ENCODE data around the gene RAD54L.
A peak's percentile ranks its signal among the peaks of the same experiment; 100 is the strongest.

The RAD54L gene

GRCh38 chr1:46289134-46289494 lies 41.6 kb downstream of the RAD54L start:
- H3K4me3 Mint-ChIP-seq: no peak overlapping the region
- peaks cover 36% of the 10 kb centered on the region for H3K36me3 Mint-ChIP-seq
- H3K27me3 Mint-ChIP-seq: no peaks in the 10 kb centered on the region
- no peak for ATAC-seq
- H3K9me3 Mint-ChIP-seq: no peaks in the 10 kb centered on the region
- no peak overlapping the region for H3K27ac Mint-ChIP-seq
- H3K4me1 Mint-ChIP-seq: no peaks in the 10 kb centered on the region

- no peak overlapping the region for H3K4me3 Mint-ChIP-seq
- peaks cover 30% of the 10 kb centered on the region for H3K36me3 Mint-ChIP-seq
- no peaks in the 10 kb centered on the region for H3K4me1 Mint-ChIP-seq
- no peak overlapping the region for H3K27ac Mint-ChIP-seq
- no peak for ATAC-seq
- no peaks in the 10 kb centered on the region for H3K27me3 Mint-ChIP-seq
- H3K9me3 Mint-ChIP-seq: no peaks in the 10 kb centered on the region
Measured at GRCh38 chr1:46289976-46290375, 42.4 kb downstream of the RAD54L start.

GRCh38 chr1:46295306-46295705 lies 47.7 kb downstream of the RAD54L start:
- Mint-ChIP-seq H3K27ac (no peak overlapping the region), H3K27me3 (no peaks in the 10 kb centered on the region), H3K9me3 (no peaks in the 10 kb centered on the region), H3K4me3 (no peak overlapping the region), H3K36me3 (peaks cover 44% of the 10 kb centered on the region), H3K4me1 (peaks cover 2% of the 10 kb centered on the region)
- no peak for ATAC-seq

GRCh38 chr1:46298387-46298786 lies 50.8 kb downstream of the RAD54L start:
- Mint-ChIP-seq H3K4me3 (no peak overlapping the region), H3K27me3 (no peaks in the 10 kb centered on the region), H3K36me3 (peaks cover 48% of the 10 kb centered on the region), H3K9me3 (no peaks in the 10 kb centered on the region), H3K27ac (no peak overlapping the region), H3K4me1 (peaks cover 25% of the 10 kb centered on the region)
- no peak for ATAC-seq

GRCh38 chr1:46300673-46301405 lies 53.3 kb downstream of the RAD54L start:
- no peaks in the 10 kb centered on the region for H3K27me3 Mint-ChIP-seq
- H3K4me1 Mint-ChIP-seq: peaks cover 32% of the 10 kb centered on the region
- H3K27ac Mint-ChIP-seq: peak overlapping the region; percentile 95
- H3K4me3 Mint-ChIP-seq: peak overlapping the region; percentile 92
- ATAC-seq: no peak
- H3K36me3 Mint-ChIP-seq: peaks cover 45% of the 10 kb centered on the region
- H3K9me3 Mint-ChIP-seq: no peaks in the 10 kb centered on the region

- ATAC-seq: no peak
- H3K36me3 Mint-ChIP-seq: peaks cover 40% of the 10 kb centered on the region
- H3K9me3 Mint-ChIP-seq: no peaks in the 10 kb centered on the region
- peaks cover 32% of the 10 kb centered on the region for H3K4me1 Mint-ChIP-seq
- peak overlapping the region; percentile 95 for H3K27ac Mint-ChIP-seq
- H3K4me3 Mint-ChIP-seq: peak overlapping the region; percentile 92
- no peaks in the 10 kb centered on the region for H3K27me3 Mint-ChIP-seq
Measured at GRCh38 chr1:46301406-46301807, 53.8 kb downstream of the RAD54L start.

GRCh38 chr1:46301808-46302640 lies 54.5 kb downstream of the RAD54L start:
- peaks cover 34% of the 10 kb centered on the region for H3K4me1 Mint-ChIP-seq
- no peaks in the 10 kb centered on the region for H3K9me3 Mint-ChIP-seq
- peak overlapping the region; percentile 95 for H3K27ac Mint-ChIP-seq
- peak overlapping the region; percentile 92 for H3K4me3 Mint-ChIP-seq
- peak; percentile 63 for ATAC-seq
- peaks cover 34% of the 10 kb centered on the region for H3K36me3 Mint-ChIP-seq
- no peaks in the 10 kb centered on the region for H3K27me3 Mint-ChIP-seq

- Mint-ChIP-seq H3K9me3 (no peaks in the 10 kb centered on the region), H3K4me1 (peaks cover 40% of the 10 kb centered on the region), H3K27ac (peak overlapping the region; percentile 95), H3K36me3 (peaks cover 33% of the 10 kb centered on the region), H3K27me3 (no peaks in the 10 kb centered on the region), H3K4me3 (peak overlapping the region; percentile 92)
- ATAC-seq: peak; percentile 41
Measured at GRCh38 chr1:46302641-46303037, 55.1 kb downstream of the RAD54L start.

- ATAC-seq: peak; percentile 93
- Mint-ChIP-seq H3K27ac (peak within 1 kb of the TSS; percentile 95), H3K27me3 (no peaks in the 10 kb centered on the region), H3K4me3 (peak within 1 kb of the TSS; percentile 92), H3K9me3 (no peaks in the 10 kb centered on the region), H3K36me3 (peaks cover 33% of the 10 kb centered on the region), H3K4me1 (peaks cover 46% of the 10 kb centered on the region)
Measured at GRCh38 chr1:46303038-46303871, 55.7 kb downstream of the RAD54L start, which contains the start of the genes LRRC41 and UQCRH. Gene LRRC41, minus strand, starts transcription at chr1:46303616. Its CDS starts 294 bp downstream, at chr1:46303322. Gene UQCRH, plus strand, starts transcription at chr1:46303698. Its CDS starts 69 bp downstream, at chr1:46303767.

GRCh38 chr1:46303872-46304326 lies 56.3 kb downstream of the RAD54L start:
- peak overlapping the region; percentile 95 for H3K27ac Mint-ChIP-seq
- H3K27me3 Mint-ChIP-seq: no peaks in the 10 kb centered on the region
- no peaks in the 10 kb centered on the region for H3K9me3 Mint-ChIP-seq
- peaks cover 53% of the 10 kb centered on the region for H3K4me1 Mint-ChIP-seq
- ATAC-seq: no peak
- peak overlapping the region; percentile 92 for H3K4me3 Mint-ChIP-seq
- peaks cover 36% of the 10 kb centered on the region for H3K36me3 Mint-ChIP-seq

GRCh38 chr1:46306159-46306530 lies 58.6 kb downstream of the RAD54L start:
- Mint-ChIP-seq H3K27me3 (no peaks in the 10 kb centered on the region), H3K36me3 (peaks cover 40% of the 10 kb centered on the region), H3K4me3 (peak overlapping the region; percentile 61), H3K9me3 (no peaks in the 10 kb centered on the region), H3K4me1 (peaks cover 46% of the 10 kb centered on the region), H3K27ac (no peak overlapping the region)
- no peak for ATAC-seq

GRCh38 chr1:46309401-46310159 lies 62.0 kb downstream of the RAD54L start:
- H3K27me3 Mint-ChIP-seq: no peaks in the 10 kb centered on the region
- ATAC-seq: no peak
- peaks cover 50% of the 10 kb centered on the region for H3K36me3 Mint-ChIP-seq
- H3K4me1 Mint-ChIP-seq: peaks cover 24% of the 10 kb centered on the region
- H3K27ac Mint-ChIP-seq: no peak overlapping the region
- H3K9me3 Mint-ChIP-seq: no peaks in the 10 kb centered on the region
- no peak overlapping the region for H3K4me3 Mint-ChIP-seq

- no peak overlapping the region for H3K4me3 Mint-ChIP-seq
- H3K9me3 Mint-ChIP-seq: no peaks in the 10 kb centered on the region
- H3K27ac Mint-ChIP-seq: no peak overlapping the region
- peaks cover 55% of the 10 kb centered on the region for H3K36me3 Mint-ChIP-seq
- no peaks in the 10 kb centered on the region for H3K27me3 Mint-ChIP-seq
- peaks cover 24% of the 10 kb centered on the region for H3K4me1 Mint-ChIP-seq
- no peak for ATAC-seq
Measured at GRCh38 chr1:46310321-46310720, 62.8 kb downstream of the RAD54L start.

GRCh38 chr1:46315669-46316403 lies 68.3 kb downstream of the RAD54L start:
- H3K4me1 Mint-ChIP-seq: peaks cover 11% of the 10 kb centered on the region
- no peaks in the 10 kb centered on the region for H3K9me3 Mint-ChIP-seq
- H3K4me3 Mint-ChIP-seq: no peak overlapping the region
- H3K27me3 Mint-ChIP-seq: no peaks in the 10 kb centered on the region
- peaks cover 41% of the 10 kb centered on the region for H3K36me3 Mint-ChIP-seq
- no peak for ATAC-seq
- peak overlapping the region; percentile 28 for H3K27ac Mint-ChIP-seq

Data from stimulated activated memory B cell treated with anti-CD40 and anti-IgM and Interleukin-4, amounts not matched to agents 10 μg/mL and 1 μg/mL and 100 μg/mL, for 72 hours (primary cell).